HEK293T (cell line): ENCODE data around the gene MYLK3.

Experiments used
- BHLHE40 ChIP-seq: fragments of 450-650 bp; IDR thresholded peaks from 2 replicates; pipeline ENCODE4 v1.6.1; 2016; ENCODE audit warnings: mild to moderate bottlenecking, moderate library complexity, borderline replicate concordance
- CTBP1 ChIP-seq: fragments of 450-650 bp; IDR thresholded peaks from 2 replicates; pipeline ENCODE4 v1.6.1; 2016; ENCODE audit warnings: borderline replicate concordance
- ELF4 ChIP-seq: fragments of 450-650 bp; IDR thresholded peaks from 2 replicates; pipeline ENCODE4 v1.6.1; 2017; ENCODE audit warnings: antibody characterized with exemption
- FOXA1 ChIP-seq: fragments of 450-650 bp; IDR thresholded peaks from 2 replicates; pipeline ENCODE4 v1.6.1; 2016; ENCODE audit warnings: mild to moderate bottlenecking
- FOXK2 ChIP-seq: fragments of 450-650 bp; IDR thresholded peaks from 2 replicates; pipeline ENCODE4 v1.6.1; 2016; ENCODE audit warnings: mild to moderate bottlenecking
- FOXM1 ChIP-seq: fragments of 450-650 bp; IDR thresholded peaks from 2 replicates; pipeline ENCODE4 v1.6.1; 2017; ENCODE audit warnings: mild to moderate bottlenecking, borderline replicate concordance
- HDGF ChIP-seq: fragments of 450-650 bp; IDR thresholded peaks from 2 replicates; pipeline ENCODE4 v1.6.1; 2017; ENCODE audit warnings: antibody characterized with exemption, borderline replicate concordance
- LEF1 ChIP-seq: fragments of 450-650 bp; IDR thresholded peaks from 2 replicates; pipeline ENCODE4 v1.6.1; 2017; ENCODE audit warnings: mild to moderate bottlenecking, borderline replicate concordance
- NFRKB ChIP-seq: fragments of 450-650 bp; IDR thresholded peaks from 2 replicates; pipeline ENCODE4 v1.6.1; 2016; ENCODE audit warnings: mild to moderate bottlenecking, moderate library complexity
- PKNOX1 ChIP-seq: fragments of 450-650 bp; IDR thresholded peaks from 2 replicates; pipeline ENCODE4 v1.6.1; 2016
- SP1 ChIP-seq: fragments of 450-650 bp; IDR thresholded peaks from 2 replicates; pipeline ENCODE4 v1.6.1; 2017
- SUZ12 ChIP-seq: fragments of 450-650 bp; IDR thresholded peaks from 2 replicates; pipeline ENCODE4 v1.6.1; 2016; ENCODE audit warnings: mild to moderate bottlenecking
- TARDBP ChIP-seq: fragments of 450-650 bp; IDR thresholded peaks from 2 replicates; pipeline ENCODE4 v1.6.1; 2016
- ZNF384 ChIP-seq: fragments of 450-650 bp; IDR thresholded peaks from 2 replicates; pipeline ENCODE4 v1.6.1; 2016

DNA sequence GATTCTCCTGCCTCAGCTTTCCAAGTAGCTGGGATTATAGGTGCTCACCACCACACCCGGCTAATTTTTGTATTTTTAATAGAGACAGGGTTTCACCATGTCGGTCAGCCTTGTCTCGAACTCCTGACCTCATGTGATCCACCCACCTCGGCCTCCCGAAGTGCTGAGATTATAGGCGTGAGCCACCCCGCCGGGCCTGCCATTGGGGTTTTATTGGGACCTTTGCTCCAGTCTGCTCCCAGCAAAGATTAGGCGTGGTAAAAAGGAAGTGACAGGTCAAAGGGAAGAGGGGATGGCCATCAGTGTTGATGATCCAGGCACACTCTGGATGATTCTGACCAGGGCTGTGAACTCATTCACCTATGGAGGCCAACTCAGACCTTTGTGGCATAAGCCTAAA is 20.5 kb downstream of the MYLK3 start:
- no peak for TF ChIP-seq FOXM1
- TF ChIP-seq LEF1 = no peak
- no peak for TF ChIP-seq BHLHE40
- no peak for TF ChIP-seq ELF4
- TF ChIP-seq SP1 = no peak
- no peak for TF ChIP-seq ZNF384
- no peak for TF ChIP-seq FOXA1
- no peak for TF ChIP-seq NFRKB
- TF ChIP-seq SUZ12 = no peak
- no peak for TF ChIP-seq CTBP1
- no peak for TF ChIP-seq HDGF
- no peak for TF ChIP-seq FOXK2
- TF ChIP-seq PKNOX1 = no peak
- no peak for TF ChIP-seq TARDBP
